AG04450 (cell line): ENCODE data around the gene UBR2. TPM values are rescaled to one million over a fixed set of nuclear protein-coding genes. Genes with fewer than 3 reads are reported as not detected.
A peak's percentile ranks its signal among the peaks of the same experiment; 100 is the strongest.
"Not testable (repeated sequence)": the region's sequence is repeated elsewhere in the genome, so short reads cannot be mapped to it uniquely, and the experiment has no call there.

Experiments
- CTCF ChIA-PET: fragments of 300-600, 350-600 bp; formaldehyde crosslinking; extraction: SDS; loops from one replicate; lab custom pipeline; 2022; ENCODE audit warnings: antibody characterized with exemption, inconsistent platforms; lab: Charles Lee
- POLR2A ChIA-PET: fragments of 350-600 bp; formaldehyde crosslinking; extraction: SDS; loops from one replicate; lab custom pipeline; 2021; ENCODE audit warnings: antibody characterized with exemption, inconsistent platforms; lab: Yijun Ruan, JAX
- DNase-seq: peaks from one replicate; pipeline ENCODE4 v3.0.0-alpha.2; 2011; ENCODE audit warnings: low read depth, low spot score
- H3K27ac ChIP-seq: one replicate; pipeline ENCODE4 v1.5.1; 2012; ENCODE audit warnings: low read depth, low read length, control low read depth
- H3K27me3 ChIP-seq: one replicate; pipeline ENCODE4 v1.6.0; 2012; ENCODE audit warnings: low read length; ENCODE audit not compliant: control insufficient read depth, insufficient read depth
- H3K4me3 ChIP-seq: 2 replicates; pipeline ENCODE4 v1.5.1; 2011; ENCODE audit warnings: mild to moderate bottlenecking, low read depth, low read length, control low read depth
- H3K9me3 ChIP-seq: 2 replicates; pipeline ENCODE4 v1.5.1; 2012; ENCODE audit warnings: low read length; ENCODE audit not compliant: control insufficient read depth, insufficient read depth
- CTCF ChIP-seq: IDR thresholded peaks from 2 replicates; pipeline ENCODE4 v1.5.1; 2011; ENCODE audit warnings: low read depth, low read length, control low read depth, inconsistent platforms
- polyA plus RNA-seq: library from polyadenylated mRNA; depleted of rRNA; stranded (reverse); fragments of >200 nt; gene quantifications from 2 replicates; pipeline ENCODE4 v1.2.3, GENCODE V29; 2011

The UBR2 gene
- polyA plus RNA-seq, 1 experiment = 25.3 TPM

GRCh38 chr6:42697268-42697655, 133.4 kb downstream of the UBR2 start:
- Histone ChIP-seq H3K4me3 (no peak overlapping the region), H3K27ac (no peak overlapping the region), H3K27me3 (no peaks in the 10 kb centered on the region), H3K9me3 (no peaks in the 10 kb centered on the region)
- POLR2A ChIA-PET = no interaction called here
- CTCF ChIA-PET = interaction anchor here (0.7 kb wide), 1 partner anchor 29 kb away, joined by 3 read pairs; no protein-coding TSS in a partner anchor
- TF ChIP-seq CTCF = no peak
- DNase-seq = no peak

DNA sequence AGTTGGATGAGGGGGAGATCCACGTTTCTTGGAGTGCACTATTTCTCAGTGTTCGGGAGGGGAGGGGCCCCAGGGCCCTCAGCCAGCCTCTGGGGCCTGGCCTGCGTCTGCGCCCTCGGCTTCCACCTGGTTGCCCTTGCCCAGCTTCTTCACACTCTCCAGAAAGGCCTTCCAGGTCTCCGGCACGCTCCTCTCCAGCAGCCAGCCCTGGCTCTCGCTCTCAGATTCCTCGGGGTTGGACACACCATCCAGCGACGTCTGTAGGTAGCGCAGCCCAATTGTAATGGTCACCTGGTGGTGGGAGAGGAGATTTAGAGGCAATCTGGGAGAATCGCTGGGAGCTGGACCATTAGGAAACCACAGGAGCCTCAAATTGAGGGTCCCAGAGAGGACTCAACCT, 134.4 kb downstream of the UBR2 start:
- POLR2A ChIA-PET = interaction anchor here (0.7 kb wide), 2 partner anchors 14 to 26 kb away, joined by 7 to 8 read pairs; no protein-coding TSS in a partner anchor
- DNase-seq = no peak
- H3K27ac ChIP-seq = no peak overlapping the region
- CTCF ChIA-PET = interaction anchor here (0.7 to 1.4 kb wide), 2 partner anchors 28 to 193 kb away, joined by 3 read pairs; no protein-coding TSS in a partner anchor
- TF ChIP-seq CTCF = no peak
- no peaks in the 10 kb centered on the region for H3K9me3 ChIP-seq
- H3K4me3 ChIP-seq = no peak overlapping the region
- no peaks in the 10 kb centered on the region for H3K27me3 ChIP-seq

DNA sequence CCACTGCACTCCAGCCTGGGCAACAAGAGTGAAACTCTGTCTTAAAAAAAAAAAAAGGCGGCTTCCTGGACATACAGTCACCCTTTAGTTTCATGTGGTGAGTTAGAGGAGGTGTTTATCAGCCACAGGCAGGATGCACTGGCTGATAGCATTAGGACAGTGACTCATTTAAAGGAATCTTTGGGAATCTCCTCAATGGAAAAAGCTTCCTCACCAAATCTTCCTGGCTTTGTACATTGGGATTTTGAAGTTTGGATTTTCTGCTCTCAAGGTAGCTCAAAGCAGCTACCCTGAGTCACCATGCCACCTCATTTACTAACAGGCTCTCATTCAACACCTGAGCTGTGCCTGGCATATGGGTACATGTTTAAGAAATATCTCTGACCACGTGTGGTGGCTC, 138.4 kb downstream of the UBR2 start:
- CTCF ChIA-PET = interaction anchor here (0.6 to 1.3 kb wide), 2 partner anchors 24 to 78 kb away, joined by 3 to 7 read pairs; no protein-coding TSS in a partner anchor
- DNase-seq = no peak
- no peaks in the 10 kb centered on the region for H3K27me3 ChIP-seq
- no peak for TF ChIP-seq CTCF
- H3K9me3 ChIP-seq = no peaks in the 10 kb centered on the region
- no peak overlapping the region for H3K4me3 ChIP-seq
- peak overlapping the region; percentile 47 for H3K27ac ChIP-seq
- POLR2A ChIA-PET = interaction anchor here (0.7 to 1.4 kb wide), 2 partner anchors 9 to 12 kb away, joined by 3 to 4 read pairs; no protein-coding TSS in a partner anchor

DNA sequence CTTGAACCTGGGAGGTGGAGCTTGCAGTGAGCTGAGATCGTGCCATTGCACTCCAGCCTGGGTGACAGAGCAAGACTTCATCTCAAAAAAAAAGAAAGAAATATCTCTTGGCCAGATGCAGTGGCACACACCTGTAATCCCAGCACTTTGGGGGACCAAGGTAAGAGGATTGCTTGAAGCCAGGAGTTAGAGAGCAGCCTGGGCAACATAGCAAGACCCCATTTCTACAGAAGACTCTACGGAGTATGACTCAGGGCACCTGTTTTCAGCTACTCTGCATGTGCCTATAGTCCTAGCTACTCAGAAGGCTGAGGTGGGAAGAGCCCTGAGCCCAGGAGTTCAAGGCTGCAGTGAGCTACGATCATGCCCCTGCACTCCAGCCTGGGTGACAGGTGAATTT, 139.0 kb downstream of the UBR2 start:
- DNase-seq, POLR2A ChIA-PET, H3K4me3 ChIP-seq, H3K27ac ChIP-seq, H3K9me3 ChIP-seq, H3K27me3 ChIP-seq: not testable (repeated sequence)
- CTCF ChIA-PET = interaction anchor here (0.6 to 1.3 kb wide), 2 partner anchors 24 to 79 kb away, joined by 3 to 7 read pairs; no protein-coding TSS in a partner anchor

- ChIA-PET POLR2A (no interaction called here), CTCF (no interaction called here)
- Histone ChIP-seq H3K4me3 (no peak overlapping the region), H3K27me3 (no peaks in the 10 kb centered on the region), H3K27ac (no peak overlapping the region), H3K9me3 (no peaks in the 10 kb centered on the region)
- no peak for DNase-seq
- no peak for TF ChIP-seq CTCF
Observed at GRCh38 chr6:42704251-42704936, 140.6 kb downstream of the UBR2 start.
